Smooth muscle cell (in vitro differentiated cells): ENCODE results near the gene ZDHHC17. TPM values are rescaled to one million over a fixed set of nuclear protein-coding genes. Genes with fewer than 3 reads are reported as not detected.

ENCODE experiments used
- DNase-seq: peaks from one replicate; lab custom pipeline; 2025; ENCODE audit not compliant: unreplicated experiment; lab: John Stamatoyannopoulos, UW
- H2AFZ ChIP-seq: fragments of 200-600 bp; sonication (generic); 2 replicates; pipeline ENCODE4 v1.6.0; 2016; ENCODE audit warnings: antibody characterized with exemption, low read depth, mild to moderate bottlenecking
- H3F3A ChIP-seq: fragments of 200-600 bp; sonication (generic); 2 replicates; pipeline ENCODE4 v1.6.0; 2017; ENCODE audit warnings: antibody characterized with exemption, low read depth
- H3K27ac ChIP-seq: fragments of 200-600 bp; sonication (generic); 2 replicates; pipeline ENCODE4 v1.5.1; 2016; ENCODE audit warnings: low read depth, mild to moderate bottlenecking
- H3K27me3 ChIP-seq: fragments of 200-600 bp; sonication (generic); 2 replicates; pipeline ENCODE4 v1.6.1; 2016; ENCODE audit warnings: low read depth, mild to moderate bottlenecking
- H3K36me3 ChIP-seq: fragments of 200-600 bp; sonication (generic); 2 replicates; pipeline ENCODE4 v1.5.1; 2016; ENCODE audit warnings: low read depth
- H3K4me1 ChIP-seq: fragments of 200-600 bp; sonication (generic); 2 replicates; pipeline ENCODE4 v1.5.1; 2016; ENCODE audit warnings: low read depth
- H3K4me2 ChIP-seq: fragments of 200-600 bp; sonication (generic); 2 replicates; pipeline ENCODE4 v1.6.0; 2016; ENCODE audit warnings: mild to moderate bottlenecking
- H3K4me3 ChIP-seq: fragments of 200-600 bp; sonication (generic); 2 replicates; pipeline ENCODE4 v1.5.1; 2016; ENCODE audit warnings: mild to moderate bottlenecking
- H3K79me2 ChIP-seq: fragments of 200-600 bp; sonication (generic); 2 replicates; pipeline ENCODE4 v1.6.0; 2016; ENCODE audit warnings: low read depth, mild to moderate bottlenecking
- H3K9ac ChIP-seq: fragments of 200-600 bp; sonication (generic); 2 replicates; pipeline ENCODE4 v1.6.0; 2016; ENCODE audit warnings: low read depth
- H3K9me3 ChIP-seq: fragments of 200-600 bp; sonication (generic); replicated peaks from 2 replicates; pipeline ENCODE4 v1.5.1; 2016; ENCODE audit warnings: low read depth
- H4K20me1 ChIP-seq: fragments of 200-600 bp; sonication (generic); 2 replicates; pipeline ENCODE4 v1.6.0; 2016; ENCODE audit warnings: low read depth
- CTCF ChIP-seq: fragments of 200-600 bp; sonication (generic); IDR thresholded peaks from 2 replicates; pipeline ENCODE4 v1.5.1; 2017; ENCODE audit warnings: borderline replicate concordance, mild to moderate bottlenecking, antibody characterized with exemption; ENCODE audit not compliant: insufficient read depth, poor library complexity, severe bottlenecking
- WGBS: methylation state at CpG from one replicate; pipeline ENCODE4 v1.1.7; 2016; ENCODE audit warnings: low lambda C conversion rate; 5-methylcytosine and 5-hydroxymethylcytosine counted together
- polyA plus RNA-seq: library from polyadenylated mRNA; unstranded; fragments of >200 nt; fragmentation: Nextera tagmentation; extraction: Ambion mirVana; gene quantifications from 2 replicates; pipeline ENCODE4 v1.2.1, GENCODE V29; 2016
- total RNA-seq: library from RNA; depleted of rRNA; stranded (reverse); fragments of >200 nt; gene quantifications from 2 replicates; pipeline ENCODE4 v1.2.3, GENCODE V29; 2014

The ZDHHC17 gene
- total and polyA plus RNA-seq, 2 experiments from 2014 or later = 12.8 to 34.8 TPM

- no peaks in the 10 kb centered on the region for H3K9me3 ChIP-seq
- H3K27me3 ChIP-seq = no peaks in the 10 kb centered on the region
- no peak overlapping the region for H3K9ac ChIP-seq
- no peak for TF ChIP-seq CTCF
- peaks cover 13% of the 10 kb centered on the region for H3K4me1 ChIP-seq
- H3K27ac ChIP-seq = peak overlapping the region; percentile 6
- H4K20me1 ChIP-seq = peaks cover 25% of the 10 kb centered on the region
- no peak overlapping the region for H3K4me3 ChIP-seq
- 71% methylated on average over 2 of the region's 2 CpGs for WGBS
- peaks cover 8% of the 10 kb centered on the region for H3F3A ChIP-seq
- no peak for DNase-seq
- H3K79me2 ChIP-seq = peaks cover 93% of the 10 kb centered on the region
- no peaks in the 10 kb centered on the region for H3K36me3 ChIP-seq
- H3K4me2 ChIP-seq = no peak overlapping the region
- H2AFZ ChIP-seq = no peak overlapping the region
Measured at GRCh38 chr12:76782526-76782925, 18.6 kb downstream of the ZDHHC17 start.

- Histone ChIP-seq H3K27me3 (no peaks in the 10 kb centered on the region), H3K9ac (no peak overlapping the region), H3K9me3 (no peaks in the 10 kb centered on the region), H4K20me1 (peaks cover 13% of the 10 kb centered on the region), H3K4me3 (no peak overlapping the region), H3K36me3 (no peaks in the 10 kb centered on the region), H3K4me1 (peaks cover 13% of the 10 kb centered on the region), H3F3A (peaks cover 8% of the 10 kb centered on the region), H3K79me2 (peaks cover 91% of the 10 kb centered on the region), H3K27ac (peak overlapping the region; percentile 66), H2AFZ (no peak overlapping the region), H3K4me2 (peak overlapping the region; percentile 31)
- WGBS = 74% methylated on average over 4 of the region's 4 CpGs
- TF ChIP-seq CTCF = no peak
- no peak for DNase-seq
Measured at GRCh38 chr12:76784600-76785051, 20.7 kb downstream of the ZDHHC17 start.

- Histone ChIP-seq H2AFZ (no peak overlapping the region), H3K9me3 (no peaks in the 10 kb centered on the region), H3F3A (peaks cover 8% of the 10 kb centered on the region), H4K20me1 (peaks cover 16% of the 10 kb centered on the region), H3K36me3 (no peaks in the 10 kb centered on the region), H3K27me3 (no peaks in the 10 kb centered on the region), H3K4me1 (peaks cover 13% of the 10 kb centered on the region), H3K27ac (peak overlapping the region; percentile 66), H3K4me2 (no peak overlapping the region), H3K9ac (no peak overlapping the region), H3K79me2 (peaks cover 90% of the 10 kb centered on the region), H3K4me3 (no peak overlapping the region)
- no peak for TF ChIP-seq CTCF
- no peak for DNase-seq
- WGBS = 89% methylated on average over 1 of the region's 1 CpG
Measured at GRCh38 chr12:76785407-76785806, 21.5 kb downstream of the ZDHHC17 start.

GRCh38 chr12:76786986-76787385 is 23.1 kb downstream of the ZDHHC17 start:
- H3K27me3 ChIP-seq = no peaks in the 10 kb centered on the region
- WGBS = 72% methylated on average over 3 of the region's 3 CpGs

More at GRCh38 chr12:76786986-76787385, 23.1 kb downstream of the ZDHHC17 start:
- no peak overlapping the region for H3K4me2 ChIP-seq
- no peak for DNase-seq
- H3K36me3 ChIP-seq = no peaks in the 10 kb centered on the region
- TF ChIP-seq CTCF = no peak
- no peak overlapping the region for H2AFZ ChIP-seq
- no peaks in the 10 kb centered on the region for H3K9me3 ChIP-seq
- H3F3A ChIP-seq = peaks cover 8% of the 10 kb centered on the region
- H3K4me3 ChIP-seq = no peak overlapping the region
- peaks cover 24% of the 10 kb centered on the region for H4K20me1 ChIP-seq
- H3K79me2 ChIP-seq = peaks cover 88% of the 10 kb centered on the region
- H3K9ac ChIP-seq = no peak overlapping the region
- H3K27ac ChIP-seq = no peak overlapping the region
- peaks cover 5% of the 10 kb centered on the region for H3K4me1 ChIP-seq
